T-helper 1 cell (primary cell): ENCODE measurements around the gene SLC9A9.

Experiments used
- DNase-seq, 5 donors: peaks; one replicate each; pipeline ENCODE4 v3.0.0-alpha.2; 2012 to 2020

The SLC9A9 gene

GRCh38 chr3:143486611-143487010 is 361.7 kb downstream of the SLC9A9 start:
- DNase-seq, result no peak

- no peak for DNase-seq
Measured at GRCh38 chr3:143484846-143485512, 363.3 kb downstream of the SLC9A9 start.

- DNase-seq, result no peak
Measured at GRCh38 chr3:143483214-143483613, 365.1 kb downstream of the SLC9A9 start.

GRCh38 chr3:143482106-143483088 is 365.9 kb downstream of the SLC9A9 start:
- DNase-seq, result no peak

GRCh38 chr3:143480344-143480743 is 367.9 kb downstream of the SLC9A9 start:
- no peak for DNase-seq

GRCh38 chr3:143479727-143480126 is 368.5 kb downstream of the SLC9A9 start:
- no peak for DNase-seq

GRCh38 chr3:143478115-143478693 is 370.1 kb downstream of the SLC9A9 start:
- DNase-seq, result no peak

GRCh38 chr3:143476965-143477640 is 371.2 kb downstream of the SLC9A9 start:
- no peak for DNase-seq

GRCh38 chr3:143475981-143476380 is 372.3 kb downstream of the SLC9A9 start:
- DNase-seq, result no peak

- DNase-seq, result no peak
Measured at GRCh38 chr3:143472731-143473523, 375.3 kb downstream of the SLC9A9 start.

GRCh38 chr3:143471705-143472104 is 376.6 kb downstream of the SLC9A9 start:
- DNase-seq, result no peak

- DNase-seq, result no peak
Measured at GRCh38 chr3:143469159-143469558, 379.1 kb downstream of the SLC9A9 start.

- no peak for DNase-seq
Measured at GRCh38 chr3:143465666-143466065, 382.6 kb downstream of the SLC9A9 start.

GRCh38 chr3:143464850-143465249 is 383.4 kb downstream of the SLC9A9 start:
- no peak for DNase-seq

- DNase-seq, result no peak
Measured at GRCh38 chr3:143455480-143455879, 392.8 kb downstream of the SLC9A9 start.

GRCh38 chr3:143450632-143451031 is 397.6 kb downstream of the SLC9A9 start:
- DNase-seq, result peak in 1 of 5 donors; percentile 18

GRCh38 chr3:143447491-143447890 is 400.8 kb downstream of the SLC9A9 start:
- DNase-seq, result no peak

GRCh38 chr3:143445118-143445517 is 403.1 kb downstream of the SLC9A9 start:
- no peak for DNase-seq

- peak in 1 of 5 donors; percentile 74 for DNase-seq
Measured at GRCh38 chr3:143443851-143444331, 404.4 kb downstream of the SLC9A9 start.

- no peak for DNase-seq
Measured at GRCh38 chr3:143442814-143443447, 405.3 kb downstream of the SLC9A9 start.

GRCh38 chr3:143441516-143442171 is 406.6 kb downstream of the SLC9A9 start:
- no peak for DNase-seq
